HuH-7 (cell line): ENCODE measurements around the gene ZNF366.

Experiments
- DNase-seq: peaks from one replicate; pipeline ENCODE4 v3.0.0; 2011; ENCODE audit warnings: low spot score

Gene ZNF366

DNA sequence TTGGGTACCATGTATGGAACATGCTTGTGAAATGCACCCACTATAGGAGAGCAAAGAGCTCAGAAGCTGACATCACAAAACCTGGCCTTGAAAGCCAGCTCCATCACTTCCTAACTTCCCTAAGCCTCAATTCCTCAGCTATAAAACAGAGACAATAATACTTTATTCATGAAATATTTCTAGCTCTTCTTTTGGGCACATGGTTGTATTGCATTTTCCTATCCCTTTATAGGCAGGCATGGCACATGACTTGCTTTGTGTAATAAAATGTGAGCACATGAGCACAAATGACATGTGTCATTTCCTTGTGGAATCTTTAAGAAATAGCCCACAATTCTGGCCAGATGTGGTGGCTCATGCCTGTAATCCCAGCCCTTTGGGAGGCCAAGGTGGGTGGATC lies 18.5 kb downstream of the ZNF366 start:
- DNase-seq = no peak

DNA sequence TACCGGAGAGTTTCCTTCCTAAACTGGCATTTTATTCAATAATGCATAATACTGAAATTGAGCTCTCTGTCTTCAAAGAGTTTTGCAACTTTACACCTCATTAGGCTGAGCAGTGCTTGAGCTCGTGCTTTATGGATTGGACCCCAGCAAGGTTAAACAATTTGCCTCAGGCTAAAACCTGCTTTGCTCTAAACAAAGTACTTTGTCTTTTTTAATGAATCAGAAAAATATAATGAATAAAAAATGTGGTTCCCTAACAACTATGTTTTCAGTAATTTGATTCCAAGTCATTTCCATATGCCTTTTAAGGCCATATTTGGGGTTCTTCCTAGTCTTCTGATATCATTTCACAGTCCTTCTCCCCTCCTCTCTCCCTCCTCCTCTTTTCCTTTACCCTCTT lies 20.0 kb downstream of the ZNF366 start:
- DNase-seq = no peak

DNA sequence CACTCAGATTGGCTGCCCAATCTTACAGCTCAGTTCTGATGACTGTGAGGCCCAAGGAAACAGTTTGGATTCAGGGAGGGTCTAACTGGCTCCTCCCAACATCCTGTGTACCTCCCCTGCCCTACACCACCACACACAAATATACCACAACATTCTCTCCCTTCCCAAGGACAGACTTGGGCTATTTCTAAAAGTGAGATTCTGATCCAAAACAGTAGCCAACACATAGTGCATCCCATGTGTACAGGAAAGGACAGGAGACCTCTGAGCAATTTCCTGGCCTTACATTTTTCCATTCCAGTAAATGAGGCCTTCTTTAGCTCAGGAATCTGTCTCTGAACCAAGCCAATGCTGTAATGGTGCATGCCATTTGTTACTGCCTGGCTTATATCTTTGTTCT lies 20.8 kb downstream of the ZNF366 start:
- no peak for DNase-seq

DNA sequence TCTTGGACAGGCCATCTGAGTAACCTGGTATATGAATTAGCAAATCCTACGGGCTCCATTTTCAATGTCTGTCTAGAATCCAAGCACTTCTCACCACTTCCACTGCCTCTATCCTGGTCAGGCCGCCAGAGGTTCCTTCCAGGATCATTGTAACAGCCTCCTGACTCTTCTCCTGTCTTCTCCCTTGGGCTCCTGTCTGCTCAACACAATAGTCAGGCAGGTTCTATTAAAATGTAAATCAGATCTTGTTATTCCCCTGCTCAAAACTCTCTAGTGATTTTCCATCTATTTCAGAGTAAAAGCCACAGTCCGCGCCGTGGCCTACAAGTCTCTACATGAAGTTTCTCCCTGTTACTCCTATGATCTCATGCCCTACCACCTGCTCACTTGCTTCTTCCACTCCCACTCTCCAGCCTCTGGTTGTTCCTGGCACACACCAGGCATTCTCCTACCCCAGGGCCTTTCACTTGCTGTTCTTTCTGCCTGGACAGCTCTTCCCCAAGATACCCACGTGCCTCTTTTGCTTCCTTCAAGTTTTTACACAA lies 21.7 kb downstream of the ZNF366 start:
- DNase-seq = no peak

DNA sequence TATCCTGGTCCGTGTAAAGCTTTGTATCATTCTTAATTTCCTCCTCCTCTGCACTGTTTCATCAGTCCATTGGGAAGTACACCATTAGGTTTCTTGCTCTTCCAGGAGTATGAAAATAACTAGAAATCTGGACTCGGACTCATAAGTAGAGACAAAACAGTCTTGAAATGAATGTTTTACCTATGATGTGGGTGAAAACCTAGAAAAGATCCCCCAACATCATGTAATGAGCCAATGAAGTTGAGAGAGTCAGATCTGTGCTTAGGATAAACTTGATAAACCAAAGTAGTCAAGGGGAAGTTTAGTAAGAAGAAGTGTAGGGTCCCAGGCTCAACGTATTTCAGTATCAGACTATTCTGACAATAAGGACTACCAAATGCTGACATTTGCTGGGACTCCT lies 25.2 kb downstream of the ZNF366 start:
- no peak for DNase-seq

DNA sequence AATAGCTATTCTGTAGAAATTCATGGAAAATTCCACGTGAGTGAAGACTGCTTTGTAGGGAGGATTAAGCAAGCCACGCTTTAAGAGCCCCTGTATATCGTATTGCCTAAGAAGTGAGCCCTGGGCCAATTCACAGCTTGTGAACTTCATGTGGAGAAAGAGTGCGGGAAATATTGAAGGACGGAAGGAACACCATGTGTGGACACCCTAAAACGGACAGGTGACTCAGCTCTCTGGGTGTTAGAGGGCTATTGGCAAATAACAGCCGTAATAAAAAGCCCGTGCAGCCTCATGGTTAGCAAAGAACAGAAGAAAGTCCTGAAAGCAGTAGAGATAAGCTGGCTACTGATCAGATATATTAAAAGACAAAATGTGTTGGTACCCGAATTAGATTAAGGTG lies 26.4 kb downstream of the ZNF366 start:
- no peak for DNase-seq

DNA sequence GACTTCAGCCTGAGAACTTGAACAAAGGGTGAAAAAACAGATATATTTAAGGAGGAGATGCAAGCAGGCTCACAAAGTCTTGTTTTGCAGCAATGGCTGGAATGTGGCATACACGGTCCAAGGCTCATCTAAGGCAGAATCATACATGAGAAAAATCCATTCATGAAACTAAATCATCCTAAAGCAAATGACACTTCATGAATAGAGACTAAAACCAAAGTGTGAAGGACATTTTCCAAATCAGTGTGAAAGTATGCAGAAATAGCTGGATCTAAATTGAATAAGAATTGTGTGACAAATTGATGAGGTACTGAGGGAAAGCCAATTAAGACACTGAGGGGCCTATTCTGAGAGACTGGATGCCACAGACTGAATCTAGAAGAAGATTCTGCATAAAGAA lies 27.3 kb downstream of the ZNF366 start:
- no peak for DNase-seq

DNA sequence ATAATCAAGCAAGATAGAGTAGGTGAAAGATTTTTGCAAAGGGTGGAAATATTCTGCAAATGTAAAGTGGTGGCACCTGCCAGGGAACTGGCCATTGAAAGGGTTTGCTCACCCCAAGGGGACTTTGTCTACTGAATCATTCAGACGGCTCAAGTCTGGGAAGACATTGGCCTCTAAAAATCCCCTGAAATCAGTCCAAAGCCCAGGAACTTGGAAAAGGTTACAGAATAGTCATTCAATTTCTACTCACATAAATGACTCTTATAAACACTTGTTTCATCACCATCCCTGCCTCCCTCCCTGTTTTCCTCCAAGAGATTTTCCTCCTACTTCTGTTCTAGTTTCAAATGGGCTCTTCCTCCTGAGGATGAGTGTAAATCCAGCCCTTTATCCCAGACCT lies 28.5 kb downstream of the ZNF366 start:
- DNase-seq = no peak

DNA sequence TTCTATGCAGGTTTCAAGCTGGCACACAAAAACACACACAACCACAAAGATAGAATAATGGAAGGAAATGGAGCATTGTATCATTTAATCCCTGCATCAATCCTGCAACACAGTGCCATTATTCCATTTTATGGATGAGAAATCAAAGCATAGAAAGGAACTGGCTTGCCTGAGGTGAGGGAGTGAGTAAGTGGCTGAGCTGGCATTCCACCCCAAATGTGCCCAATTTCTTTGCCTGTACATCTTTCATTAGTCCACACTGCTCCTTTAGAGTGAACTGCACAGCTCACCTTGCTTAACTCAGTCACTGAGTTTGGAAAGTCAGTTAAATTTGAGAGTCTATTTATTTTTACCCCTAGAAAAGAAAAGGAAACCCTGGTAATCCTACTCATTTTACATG lies 28.9 kb downstream of the ZNF366 start:
- no peak for DNase-seq

DNA sequence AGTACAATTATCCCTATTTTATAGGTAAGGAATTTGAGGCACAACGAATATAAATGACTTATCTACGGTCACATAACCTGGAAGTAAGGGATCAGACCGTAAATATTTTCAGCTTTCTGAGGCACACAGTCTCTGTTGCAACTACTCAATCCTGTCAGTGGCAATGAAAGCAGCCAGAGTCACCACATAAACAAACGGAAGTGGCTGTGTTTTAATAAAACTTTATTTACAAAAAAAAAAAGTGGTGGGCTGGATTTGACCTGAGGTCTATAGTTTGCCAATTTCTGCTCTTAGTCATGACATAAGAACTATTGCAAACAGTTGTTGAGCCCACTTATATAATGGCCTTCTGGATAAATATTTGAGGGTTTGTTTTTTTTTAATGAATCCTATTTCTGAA lies 29.6 kb downstream of the ZNF366 start:
- no peak for DNase-seq

DNA sequence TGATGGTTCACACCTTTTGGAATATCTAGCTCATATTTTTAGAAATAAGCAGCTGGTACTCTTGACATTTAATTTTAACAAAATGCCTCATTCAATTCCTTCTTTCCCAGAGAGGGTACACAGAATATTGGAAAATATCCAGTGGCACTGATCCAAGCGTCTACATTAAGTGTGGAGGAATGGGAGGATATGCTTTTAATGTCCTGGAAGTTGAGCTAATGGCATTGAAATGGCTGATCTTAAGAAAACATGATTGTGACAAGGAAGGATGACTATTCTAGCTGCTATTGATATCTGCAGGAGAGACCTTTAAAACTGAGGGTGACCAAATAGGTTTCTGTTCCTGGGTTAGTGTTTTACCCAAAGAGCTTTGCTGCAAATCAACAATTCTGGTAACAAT lies 30.0 kb downstream of the ZNF366 start:
- DNase-seq = no peak

DNA sequence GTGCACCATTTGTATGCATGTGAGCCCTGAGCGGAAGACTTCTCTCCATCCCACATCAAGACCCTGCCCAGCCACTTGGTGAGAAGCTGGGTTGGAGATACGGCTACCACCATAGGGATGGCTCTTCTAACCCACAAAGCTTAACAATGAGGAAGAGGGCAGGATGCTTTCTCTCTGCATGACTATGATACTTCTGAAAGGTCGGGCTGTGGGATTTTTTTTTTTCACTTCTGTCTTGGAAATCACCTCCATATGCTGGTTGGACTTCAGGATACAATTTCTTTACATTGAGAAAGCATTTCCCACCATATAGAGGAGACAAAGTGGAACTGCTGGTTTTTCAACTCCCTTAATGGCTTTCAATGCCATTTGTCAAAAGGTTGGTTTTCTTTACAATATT lies 30.5 kb downstream of the ZNF366 start:
- DNase-seq = no peak

DNA sequence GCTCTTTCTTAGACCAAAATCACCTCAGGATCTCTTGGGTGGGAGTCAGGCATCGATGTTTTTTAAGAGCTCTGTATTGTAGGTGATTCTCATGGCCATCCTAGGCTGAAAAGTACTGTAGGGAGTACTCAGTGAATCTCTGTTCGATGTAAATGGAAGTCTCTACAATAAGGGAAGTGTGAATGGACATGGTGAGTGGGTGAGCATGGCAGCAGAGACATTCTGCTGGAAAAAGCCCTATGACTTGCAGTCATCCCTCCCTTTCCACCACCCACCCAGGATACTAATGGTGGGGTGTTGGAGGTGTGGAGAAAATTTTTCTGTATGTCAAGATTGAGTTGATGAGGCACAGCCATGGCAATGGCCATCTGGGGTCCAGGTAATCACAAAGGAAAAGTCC lies 30.9 kb downstream of the ZNF366 start:
- no peak for DNase-seq

DNA sequence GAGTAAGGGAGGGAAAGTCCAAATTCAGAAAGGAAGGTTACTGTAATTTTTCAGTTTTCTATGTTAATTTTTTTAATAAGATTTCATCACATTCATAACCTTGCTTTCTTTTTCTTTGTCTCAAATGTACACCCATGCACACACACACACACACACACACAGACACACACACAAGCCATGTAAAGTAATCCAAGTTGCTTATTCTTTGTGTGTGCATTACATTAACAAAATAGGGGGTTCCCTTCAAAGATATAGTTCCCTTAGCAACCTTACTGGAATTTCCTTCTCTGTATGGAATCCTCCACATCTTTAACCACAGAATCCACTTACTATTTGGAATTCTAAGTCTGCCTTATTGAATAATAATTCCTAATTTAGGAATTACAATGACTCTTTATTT lies 32.7 kb downstream of the ZNF366 start:
- no peak for DNase-seq

DNA sequence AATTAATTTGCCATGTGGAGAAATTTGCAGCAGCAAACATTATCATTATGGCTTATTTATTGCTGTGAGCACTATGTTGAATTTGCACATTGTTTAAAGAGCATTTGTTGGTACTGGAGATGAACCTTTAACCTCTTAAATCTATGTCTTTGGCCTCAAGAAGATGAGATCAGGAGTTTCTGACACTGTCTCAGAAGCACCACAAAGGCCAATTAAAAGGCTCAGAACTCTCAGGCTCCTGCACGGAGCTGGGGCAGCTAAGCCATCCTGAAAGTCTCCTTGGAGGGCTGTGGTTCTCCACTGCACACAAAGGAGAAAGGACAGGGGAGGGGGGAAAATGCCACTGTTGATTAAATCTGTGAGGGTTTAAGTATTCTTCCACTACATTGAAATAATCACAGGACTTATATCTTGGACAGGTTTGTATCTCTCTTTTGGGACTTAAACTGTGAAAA lies 33.1 kb downstream of the ZNF366 start:
- DNase-seq = no peak

DNA sequence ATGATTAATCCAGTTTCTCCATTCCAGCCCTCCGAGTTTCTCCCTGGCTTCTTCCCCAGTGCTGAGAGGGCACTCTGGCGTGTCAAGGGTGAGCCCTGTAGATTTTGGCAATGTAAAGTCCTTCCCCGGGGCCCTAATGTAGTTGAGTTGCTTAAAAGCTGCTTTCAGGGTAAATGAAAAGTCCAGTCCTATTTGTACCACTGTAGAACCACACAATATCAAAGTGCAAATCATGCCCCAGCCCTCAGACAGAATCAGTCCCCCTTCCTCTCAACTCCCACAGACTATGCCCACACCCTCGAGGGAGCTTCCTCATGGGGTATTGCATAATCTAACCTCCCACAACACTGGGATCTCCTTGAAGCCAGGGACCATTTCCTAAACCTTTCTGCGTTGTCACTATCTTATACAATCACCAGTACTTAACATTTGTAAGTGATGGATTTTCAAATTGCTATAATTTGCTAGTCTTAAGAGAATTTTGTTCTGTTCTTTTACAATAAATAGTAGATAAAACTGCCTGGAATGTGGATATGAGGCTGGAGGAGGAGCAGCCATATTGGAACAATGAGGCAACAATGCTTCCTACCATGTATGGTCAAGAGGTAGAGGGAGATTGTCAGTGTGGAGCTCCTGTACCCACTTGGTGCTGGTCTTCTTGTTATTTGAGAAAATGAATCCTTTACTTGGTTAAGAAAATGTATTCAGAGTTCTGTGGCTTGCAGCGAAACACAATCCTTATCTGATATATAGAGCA lies 34.4 kb downstream of the ZNF366 start:
- no peak for DNase-seq

DNA sequence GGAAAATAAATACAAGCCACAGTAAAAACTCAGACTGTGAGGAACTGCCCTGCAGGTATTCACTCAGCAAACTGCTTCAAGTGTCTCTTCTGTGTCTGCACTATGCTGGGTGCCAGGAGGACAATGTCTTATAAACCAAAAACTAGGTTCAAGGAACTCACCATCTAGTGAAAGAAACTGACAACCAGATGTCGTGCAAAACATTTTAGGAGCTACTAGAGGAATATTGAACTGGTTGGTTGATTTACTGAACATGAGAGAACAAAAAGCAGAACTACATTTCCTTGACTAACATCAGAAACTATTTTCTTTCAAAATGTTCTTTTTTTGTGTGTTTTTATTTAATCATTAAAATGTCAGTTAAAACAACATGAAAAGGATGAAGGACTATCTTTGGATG lies 35.2 kb downstream of the ZNF366 start:
- DNase-seq = no peak

DNA sequence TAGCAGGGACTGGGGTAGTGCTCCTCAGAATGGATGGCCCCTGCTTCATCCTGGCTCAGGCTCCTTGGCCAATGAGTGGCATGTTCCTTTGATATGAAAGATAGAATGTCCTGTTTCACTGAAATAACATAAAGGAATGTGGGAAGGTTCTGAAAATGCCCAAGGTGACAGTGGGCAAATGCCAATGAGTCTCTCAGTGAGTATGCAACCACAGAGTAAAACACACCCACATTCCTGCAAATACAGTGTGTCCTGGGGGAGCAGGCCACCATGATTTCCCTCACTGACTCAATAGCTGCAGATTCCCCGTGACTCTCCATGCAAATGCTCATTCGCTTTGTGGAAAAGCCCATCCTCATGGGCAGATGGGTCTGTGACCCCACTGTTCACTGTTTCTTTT lies 36.4 kb downstream of the ZNF366 start:
- DNase-seq = no peak

DNA sequence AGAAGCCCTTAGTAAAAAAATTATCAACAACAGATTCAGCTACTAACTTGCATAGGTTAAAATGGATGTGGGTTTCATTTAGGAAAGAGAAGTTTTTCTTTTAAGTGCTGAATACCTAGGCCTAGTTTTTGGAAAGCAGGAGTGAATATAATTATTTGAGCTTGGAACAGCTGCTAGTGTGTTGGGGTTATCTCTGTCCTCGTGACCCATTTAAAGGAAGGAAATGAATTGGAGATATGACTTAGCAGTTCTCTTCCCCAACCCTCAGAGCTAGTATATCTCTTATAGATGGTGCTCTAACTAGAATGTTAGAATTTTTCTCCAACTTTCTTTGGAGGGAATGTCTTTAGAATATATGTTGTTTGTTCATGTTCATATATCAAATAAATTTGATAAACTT lies 38.6 kb downstream of the ZNF366 start:
- no peak for DNase-seq

DNA sequence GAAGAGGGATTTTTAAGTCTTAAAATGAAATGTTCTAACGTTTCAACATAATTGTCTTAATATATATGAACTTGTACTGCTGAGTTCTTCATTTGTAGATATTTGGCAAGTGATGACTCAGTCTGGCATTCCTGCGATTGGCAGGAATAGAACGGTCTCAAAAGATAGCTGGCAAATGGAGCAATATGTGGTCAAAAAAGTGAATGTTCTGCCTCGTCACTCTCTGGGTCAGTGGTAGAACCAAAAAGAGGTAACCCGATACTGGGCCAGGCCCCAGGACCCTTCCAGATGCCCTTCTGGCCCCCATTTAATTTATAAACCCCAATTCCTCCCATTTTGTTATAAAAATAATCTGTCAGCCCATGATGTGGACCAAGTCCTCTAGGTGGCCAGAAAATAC lies 39.2 kb downstream of the ZNF366 start:
- DNase-seq = no peak

DNA sequence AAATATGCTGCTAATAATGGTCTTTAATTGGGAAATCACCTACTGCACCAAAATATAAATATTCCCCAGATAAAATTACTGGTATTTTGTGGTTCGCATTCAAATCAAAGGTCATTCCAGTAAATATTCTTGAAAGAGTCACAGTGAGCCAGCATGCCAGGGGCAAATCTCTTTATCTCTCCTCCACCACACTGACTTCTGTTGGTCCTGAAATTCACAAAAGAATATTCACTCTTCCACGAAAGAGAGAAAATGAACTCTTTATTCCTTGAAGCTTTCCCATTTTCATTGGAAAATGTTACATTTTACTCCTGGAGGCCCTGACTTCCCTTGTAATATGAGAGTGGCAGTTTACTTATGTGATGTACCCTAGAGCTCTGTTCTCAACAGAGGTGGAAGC lies 39.7 kb downstream of the ZNF366 start:
- DNase-seq = no peak

DNA sequence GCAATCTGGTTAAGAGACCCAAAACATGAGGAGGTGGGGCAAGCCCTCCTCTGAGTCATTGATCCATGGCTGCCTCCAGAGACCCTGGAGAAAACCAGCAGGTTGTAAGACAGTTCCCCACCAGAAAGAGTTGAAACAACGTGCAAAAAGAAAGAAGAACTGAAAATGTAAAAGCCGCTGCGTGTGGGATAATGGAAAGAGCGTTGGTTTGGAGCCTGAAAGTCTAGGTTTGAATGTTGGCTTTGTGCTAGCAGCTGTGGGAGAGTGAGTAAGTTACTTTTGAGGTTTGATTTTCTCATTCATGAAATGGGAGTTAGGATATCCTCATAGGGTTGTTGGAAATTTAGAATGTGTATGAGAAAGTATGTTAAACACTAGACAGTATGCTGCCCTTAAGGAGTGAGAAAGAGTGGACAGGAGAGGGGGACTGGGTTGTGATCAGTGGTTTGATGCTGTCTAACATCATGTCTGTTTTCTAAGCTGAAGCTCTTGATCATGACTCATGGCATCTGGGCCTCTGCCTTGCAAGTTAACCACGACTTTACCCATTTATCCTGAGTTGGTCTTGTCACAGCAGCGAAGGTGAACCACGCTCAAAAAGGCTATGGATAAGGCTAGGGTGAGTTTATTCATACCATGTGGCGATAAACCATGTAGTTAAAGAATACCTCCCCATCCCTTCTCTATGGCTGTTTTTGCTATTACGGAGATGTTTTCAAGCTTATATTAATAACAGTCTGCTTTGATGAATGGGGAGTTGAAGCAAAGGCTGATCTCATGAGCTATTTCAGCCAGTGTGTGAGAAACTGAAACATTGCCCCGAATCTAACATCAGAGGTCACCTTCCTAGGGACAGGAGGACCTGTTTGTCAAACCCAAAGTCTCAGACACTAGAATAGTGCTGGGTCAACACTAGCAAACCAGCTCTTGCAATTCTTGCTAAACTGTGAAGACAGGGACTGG lies 41.3 kb downstream of the ZNF366 start:
- no peak for DNase-seq

DNA sequence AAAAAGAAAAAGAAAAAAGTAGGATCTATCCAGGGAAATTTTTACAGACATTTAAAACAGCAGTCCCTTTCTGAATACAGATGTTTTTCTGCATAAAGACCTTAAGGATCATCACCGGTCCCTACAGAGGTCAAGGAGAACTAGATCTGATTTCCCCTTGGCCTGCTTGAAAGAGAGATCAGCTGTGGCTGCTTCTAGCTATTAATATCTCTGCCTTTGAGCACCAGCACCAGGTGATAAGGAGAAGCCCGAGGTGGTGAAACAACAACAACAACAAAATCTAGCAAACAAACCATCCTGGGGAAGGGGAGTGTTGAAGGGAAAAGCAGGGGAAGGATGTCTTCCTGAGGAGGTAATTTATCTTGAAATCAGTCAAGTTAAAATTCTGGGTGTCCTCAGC lies 42.1 kb downstream of the ZNF366 start:
- DNase-seq = no peak
